HG03280 (cell line): ENCODE results near the gene TRIM34.
"Not testable (repeated sequence)": the region's sequence is repeated elsewhere in the genome, so short reads cannot be mapped to it uniquely, and the experiment has no call there.

Experiments
- ATAC-seq: cut with Tn5 transposase; IDR thresholded peaks from one replicate; pipeline ENCODE4 v1.9.1; 2021; ENCODE audit warnings: mild to moderate bottlenecking, moderate library complexity; ENCODE audit not compliant: unreplicated experiment

The TRIM34 gene

GRCh38 chr11:5624489-5625279 lies at the start of gene TRIM34:
Gene TRIM34 (plus strand): TSS chr11:5625001. CDS start chr11:5632332, 7,331 bp downstream.
- ATAC-seq = peak; percentile 97

- no peak for ATAC-seq
Measured at GRCh38 chr11:5575152-5575551, 49.6 kb upstream of the TRIM34 start.

DNA sequence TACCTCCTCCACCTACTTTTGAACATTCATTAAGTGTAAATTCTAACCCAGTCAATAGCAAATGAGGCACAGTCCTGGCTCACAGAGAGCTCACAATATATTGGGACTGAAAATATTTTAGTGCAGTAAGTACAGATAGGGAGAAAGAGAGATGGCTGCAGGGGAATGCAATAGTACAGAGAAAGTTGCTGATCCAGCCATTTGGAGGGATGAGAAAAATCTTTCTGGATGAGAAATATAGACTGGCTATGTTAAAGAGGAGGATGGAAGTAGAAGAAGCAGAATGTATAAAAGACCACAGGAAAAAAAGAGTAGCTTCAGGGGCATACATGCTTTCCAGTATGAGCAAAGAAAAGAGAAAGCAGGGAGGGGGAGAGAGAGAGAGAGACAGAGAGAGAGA lies 47.7 kb upstream of the TRIM34 start:
- no peak for ATAC-seq

- ATAC-seq = no peak
Measured at GRCh38 chr11:5580577-5580976, 44.2 kb upstream of the TRIM34 start, which contains the start of gene OR52B6. Gene OR52B6 (plus strand): TSS chr11:5580877. CDS start chr11:5580877, 0 bp downstream.

DNA sequence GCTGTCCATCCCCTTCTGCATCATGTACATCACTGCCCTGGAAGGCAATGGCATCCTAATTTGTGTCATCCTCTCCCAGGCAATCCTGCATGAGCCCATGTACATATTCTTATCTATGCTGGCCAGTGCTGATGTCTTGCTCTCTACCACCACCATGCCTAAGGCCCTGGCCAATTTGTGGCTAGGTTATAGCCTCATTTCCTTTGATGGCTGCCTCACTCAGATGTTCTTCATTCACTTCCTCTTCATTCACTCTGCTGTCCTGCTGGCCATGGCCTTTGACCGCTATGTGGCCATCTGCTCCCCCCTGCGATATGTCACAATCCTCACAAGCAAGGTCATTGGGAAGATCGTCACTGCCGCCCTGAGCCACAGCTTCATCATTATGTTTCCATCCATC lies 43.8 kb upstream of the TRIM34 start:
- no peak for ATAC-seq

- ATAC-seq = not testable (repeated sequence)
Measured at GRCh38 chr11:5584458-5584857, 40.3 kb upstream of the TRIM34 start.

DNA sequence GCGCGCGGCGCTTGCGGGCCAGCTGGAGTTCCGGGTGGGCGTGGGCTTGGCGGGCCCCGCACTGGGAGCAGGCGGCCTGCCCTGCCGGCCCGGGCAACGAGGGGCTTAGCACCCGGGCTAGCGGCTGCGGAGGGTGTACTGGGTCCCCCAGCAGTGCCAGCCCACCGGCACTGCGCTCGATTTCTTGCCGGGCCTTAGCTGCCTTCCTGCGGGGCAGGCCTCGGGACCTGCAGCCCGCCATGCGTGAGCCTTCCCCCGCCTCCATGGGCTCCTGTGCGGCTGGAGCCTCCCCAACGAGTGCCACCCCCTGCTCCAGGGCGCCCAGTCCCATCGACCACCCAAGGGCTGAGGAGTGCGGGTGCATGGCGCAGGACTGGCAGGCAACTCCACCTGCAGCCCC lies 34.9 kb upstream of the TRIM34 start:
- not testable (repeated sequence) for ATAC-seq

DNA sequence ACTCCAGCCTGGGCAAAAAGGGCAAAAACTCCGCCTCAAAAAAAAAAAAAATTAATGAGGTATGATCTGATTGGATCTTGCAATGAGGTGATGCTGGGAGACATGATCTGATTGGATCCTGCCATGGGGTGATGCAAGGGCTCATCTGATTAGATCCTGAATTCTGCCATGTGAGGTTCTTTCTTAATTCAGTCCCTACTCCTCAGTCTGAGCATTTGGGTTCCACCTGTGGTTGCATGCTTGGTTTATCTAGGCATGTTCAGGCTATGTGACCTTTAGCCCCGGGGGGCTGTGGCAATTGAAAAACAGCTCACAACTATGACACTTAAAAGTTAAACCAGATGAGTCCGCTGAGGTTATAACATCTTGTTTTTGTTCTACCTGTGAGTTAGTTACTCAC lies 33.2 kb upstream of the TRIM34 start:
- ATAC-seq = no peak

DNA sequence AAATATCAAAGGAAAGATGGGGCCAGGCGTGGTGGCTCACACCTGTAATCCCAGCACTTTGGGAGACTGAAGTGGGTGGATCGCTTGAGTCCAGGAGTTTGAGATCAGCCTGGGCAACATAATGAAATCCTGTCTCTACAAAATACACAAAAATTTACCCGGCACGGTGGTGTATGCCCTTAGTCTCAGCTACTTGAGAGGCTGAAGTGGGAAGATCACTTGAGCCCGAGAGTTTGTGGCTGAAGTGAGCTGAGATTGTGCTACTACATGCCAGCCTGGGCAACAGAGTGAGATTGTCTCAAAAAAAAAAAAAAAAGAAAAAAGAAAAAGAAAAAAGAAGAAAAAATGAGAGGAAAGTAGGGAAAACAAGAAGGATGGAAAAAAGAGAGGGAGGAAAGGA lies 32.2 kb upstream of the TRIM34 start:
- ATAC-seq = no peak

- no peak for ATAC-seq
Measured at GRCh38 chr11:5593146-5593545, 31.7 kb upstream of the TRIM34 start.

DNA sequence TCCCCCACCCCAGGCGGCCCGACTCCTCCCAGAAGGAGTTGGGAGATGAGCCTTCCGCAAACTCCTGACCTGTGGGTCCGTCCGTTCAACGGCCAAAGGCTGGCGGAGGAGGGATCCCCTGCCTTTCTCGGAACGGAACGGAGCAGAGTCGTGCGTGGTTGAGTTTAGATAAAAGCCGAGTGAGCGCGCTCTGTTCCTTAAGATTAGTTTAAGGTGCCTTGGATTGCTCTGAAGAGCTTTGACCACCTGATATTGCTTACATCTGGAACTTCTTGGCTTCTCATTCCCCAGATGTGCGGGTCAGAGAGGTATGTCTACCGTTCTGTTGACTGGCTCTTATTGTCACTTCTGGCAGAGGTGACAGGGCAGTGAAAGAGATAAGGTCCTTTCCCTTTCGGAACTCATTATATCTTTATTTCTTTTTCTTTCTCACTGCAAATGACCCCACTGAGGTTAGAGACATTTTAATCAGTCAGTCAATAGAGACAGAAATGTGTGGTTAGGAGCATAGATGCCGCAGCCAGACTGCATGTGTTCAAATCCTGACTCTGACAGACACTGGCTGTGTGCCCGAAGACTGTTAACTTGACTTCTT lies 28.1 kb upstream of the TRIM34 start, which contains the start of gene TRIM6:
Gene TRIM6, plus strand, starts transcription at position 31 of the 595 bp plus-strand sequence. Its CDS starts 261 bp downstream, at position 292.
- no peak for ATAC-seq

DNA sequence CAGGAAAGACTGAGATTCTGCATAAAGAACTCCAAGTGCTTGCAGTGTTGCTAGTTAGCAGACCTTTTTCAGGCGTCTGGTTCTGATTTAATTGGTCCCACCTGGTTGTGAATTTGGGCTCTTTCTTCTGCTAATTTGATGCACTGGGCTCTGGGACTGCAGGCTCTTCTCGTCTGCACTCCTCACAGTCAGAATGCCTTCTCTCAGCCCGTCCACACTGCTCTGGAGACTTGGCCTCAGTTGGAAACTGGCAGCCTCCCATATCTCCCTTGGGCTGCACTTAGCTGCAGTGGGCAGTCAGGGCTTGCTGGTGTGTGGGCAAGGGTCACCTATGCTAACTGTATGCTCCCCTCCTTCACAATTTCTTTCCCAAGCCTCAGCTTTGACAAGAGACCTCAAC lies 26.8 kb upstream of the TRIM34 start:
- ATAC-seq = no peak

- ATAC-seq = peak; percentile 96
Measured at GRCh38 chr11:5600374-5600851, 24.4 kb upstream of the TRIM34 start.

- ATAC-seq = not testable (repeated sequence)
Measured at GRCh38 chr11:5602791-5603190, 22.0 kb upstream of the TRIM34 start.

GRCh38 chr11:5603326-5603725 lies 21.5 kb upstream of the TRIM34 start:
- no peak for ATAC-seq

DNA sequence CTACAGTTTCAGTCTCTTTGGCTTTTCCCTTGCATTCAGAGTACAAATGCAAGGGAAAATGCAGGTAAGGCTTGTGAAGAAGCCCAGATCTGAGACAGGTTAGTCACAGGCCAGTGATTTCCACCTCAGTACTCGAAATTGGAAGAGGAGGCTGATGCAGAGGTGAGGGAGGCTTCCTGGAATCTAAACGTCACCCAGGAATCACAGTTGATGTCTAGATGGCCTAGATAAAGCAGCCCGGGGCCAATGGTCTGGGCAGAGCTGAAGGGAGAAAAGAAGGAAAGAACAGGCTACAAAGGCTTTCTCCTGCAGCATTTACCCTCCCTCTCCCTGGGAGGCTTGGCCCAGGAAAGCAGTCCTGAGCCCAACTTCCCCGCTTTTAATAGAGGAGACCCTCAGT lies 19.9 kb upstream of the TRIM34 start:
- ATAC-seq = no peak

DNA sequence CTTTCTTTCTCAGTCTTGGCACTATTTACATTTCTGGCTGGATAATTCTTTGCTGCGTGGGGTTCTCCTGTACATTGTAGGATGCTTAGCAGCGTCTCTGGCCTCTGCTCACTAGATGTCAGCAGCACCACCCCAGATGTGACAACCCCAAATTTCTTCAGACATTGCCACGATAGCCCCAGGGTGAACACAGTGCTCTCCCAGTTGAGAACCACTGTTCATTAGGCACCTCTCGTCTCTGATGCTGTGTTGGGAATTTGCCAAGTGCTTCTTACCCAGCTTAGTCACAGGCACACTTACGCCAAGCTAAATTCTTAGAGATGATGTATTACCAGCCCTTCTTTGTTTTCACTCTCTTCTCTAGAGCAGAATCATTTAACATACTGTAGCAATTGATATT lies 19.0 kb upstream of the TRIM34 start:
- ATAC-seq = no peak

DNA sequence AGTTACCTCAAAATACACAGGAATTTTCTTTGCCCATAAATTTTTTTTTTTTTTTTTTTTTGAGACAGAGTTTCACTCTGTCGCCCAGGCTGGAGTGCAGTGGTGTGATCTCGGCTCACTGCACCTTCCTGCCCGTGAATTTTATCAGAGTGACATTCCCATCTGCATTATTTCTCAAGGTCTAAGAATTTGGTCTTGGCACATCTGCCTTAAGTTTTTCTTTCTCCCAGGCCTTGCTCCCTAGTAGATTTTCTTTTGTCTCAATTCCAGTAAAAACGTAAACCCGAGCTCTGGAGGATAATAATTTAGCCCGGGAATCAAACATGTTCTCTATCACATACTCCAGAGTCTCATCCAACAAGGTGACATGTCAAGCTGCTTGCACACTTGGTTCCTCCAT lies 16.0 kb upstream of the TRIM34 start:
- ATAC-seq = no peak

DNA sequence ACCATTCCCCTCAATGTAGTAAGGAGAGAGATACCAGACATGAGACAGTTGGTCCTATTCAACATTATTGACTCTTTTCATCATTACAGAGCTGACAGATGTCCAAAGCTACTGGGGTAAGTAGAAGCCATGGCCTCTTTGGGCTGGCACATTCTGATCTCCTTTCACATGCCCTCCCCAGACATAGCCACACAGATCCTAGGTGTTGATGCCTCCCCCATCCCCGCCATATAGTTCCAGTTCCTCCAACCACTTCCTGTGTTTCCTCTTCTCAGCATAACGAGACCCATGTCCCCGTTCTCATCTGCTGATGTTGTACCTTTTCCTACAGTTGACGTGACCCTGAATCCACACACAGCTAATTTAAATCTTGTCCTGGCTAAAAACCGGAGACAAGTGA lies 14.4 kb upstream of the TRIM34 start:
- ATAC-seq = no peak

- ATAC-seq = no peak
Measured at GRCh38 chr11:5611627-5612026, 13.2 kb upstream of the TRIM34 start.

DNA sequence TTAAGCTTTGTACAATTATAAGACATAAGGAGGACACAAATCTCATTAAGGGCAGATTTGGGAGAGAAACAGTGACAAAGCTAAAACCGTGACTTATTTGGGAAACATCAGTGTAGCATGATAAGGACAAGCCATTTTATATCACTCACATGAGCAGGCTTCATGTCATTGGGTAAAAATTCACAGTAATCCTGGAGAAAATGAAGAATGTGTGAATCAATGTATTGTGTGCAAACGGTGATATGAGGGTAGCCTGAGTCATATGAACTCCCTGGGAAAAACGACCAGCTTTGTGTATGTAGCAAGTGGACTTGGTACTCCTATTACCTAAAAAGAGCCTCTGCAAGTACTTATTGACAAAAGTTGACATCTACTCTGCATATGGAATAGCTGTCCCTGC lies 6.0 kb upstream of the TRIM34 start:
- ATAC-seq = no peak
